AG10803 (cell line): ENCODE results near the gene HP.

Experiments used
- DNase-seq: peaks from one replicate; pipeline ENCODE4 v3.0.0; 2010; ENCODE audit warnings: low read depth
- H3K4me3 ChIP-seq: 2 replicates; pipeline ENCODE4 v1.5.1; 2011; ENCODE audit warnings: mild to moderate bottlenecking, low read length, control low read depth
- CTCF ChIP-seq: conservative IDR thresholded peaks from 2 replicates; pipeline ENCODE4 v1.5.1; 2011; ENCODE audit warnings: mild to moderate bottlenecking, low read length, control low read depth, inconsistent platforms

HP gene

GRCh38 chr16:72093448-72094265 is 39.4 kb downstream of the HP start, which contains the start of the genes DHX38 and TXNL4B:
Gene DHX38 (plus strand): TSS chr16:72093847. CDS start chr16:72096158, 2,311 bp downstream.
Gene TXNL4B (minus strand): TSS chr16:72093620. CDS start chr16:72090749, 2,871 bp downstream.
- peak within 1 kb of the TSS; percentile 100 for H3K4me3 ChIP-seq
- TF ChIP-seq CTCF, result no peak
- peak; percentile 99 for DNase-seq

- H3K4me3 ChIP-seq, result peak overlapping the region; percentile 100
- TF ChIP-seq CTCF, result no peak
- DNase-seq, result peak; percentile 8
These were observed 39.9 kb downstream of the HP start for GRCh38 chr16:72094266-72094610.

GRCh38 chr16:72098936-72099335 is 44.6 kb downstream of the HP start:
- DNase-seq, result no peak
- H3K4me3 ChIP-seq, result no peak overlapping the region
- TF ChIP-seq CTCF, result no peak

GRCh38 chr16:72099377-72099818 is 45.1 kb downstream of the HP start:
- DNase-seq, result peak; percentile 38
- peak; percentile 54 for TF ChIP-seq CTCF
- no peak overlapping the region for H3K4me3 ChIP-seq

GRCh38 chr16:72101195-72101594 is 46.9 kb downstream of the HP start:
- H3K4me3 ChIP-seq, result no peak overlapping the region
- no peak for DNase-seq
- TF ChIP-seq CTCF, result no peak

- TF ChIP-seq CTCF, result no peak
- H3K4me3 ChIP-seq, result no peak overlapping the region
- DNase-seq, result no peak
These were observed 50.6 kb downstream of the HP start for GRCh38 chr16:72104905-72105304.

- DNase-seq, result no peak
- no peak overlapping the region for H3K4me3 ChIP-seq
- TF ChIP-seq CTCF, result no peak
These were observed 51.7 kb downstream of the HP start for GRCh38 chr16:72105978-72106377.
